ENCODE measurements around the gene ITGB2. TPM values are rescaled to one million over a fixed set of nuclear protein-coding genes. Genes with fewer than 3 reads are reported as not detected.

The ITGB2 gene
- total RNA-seq, 1 experiment from 2014 or later, result 1.5 TPM

DNA sequence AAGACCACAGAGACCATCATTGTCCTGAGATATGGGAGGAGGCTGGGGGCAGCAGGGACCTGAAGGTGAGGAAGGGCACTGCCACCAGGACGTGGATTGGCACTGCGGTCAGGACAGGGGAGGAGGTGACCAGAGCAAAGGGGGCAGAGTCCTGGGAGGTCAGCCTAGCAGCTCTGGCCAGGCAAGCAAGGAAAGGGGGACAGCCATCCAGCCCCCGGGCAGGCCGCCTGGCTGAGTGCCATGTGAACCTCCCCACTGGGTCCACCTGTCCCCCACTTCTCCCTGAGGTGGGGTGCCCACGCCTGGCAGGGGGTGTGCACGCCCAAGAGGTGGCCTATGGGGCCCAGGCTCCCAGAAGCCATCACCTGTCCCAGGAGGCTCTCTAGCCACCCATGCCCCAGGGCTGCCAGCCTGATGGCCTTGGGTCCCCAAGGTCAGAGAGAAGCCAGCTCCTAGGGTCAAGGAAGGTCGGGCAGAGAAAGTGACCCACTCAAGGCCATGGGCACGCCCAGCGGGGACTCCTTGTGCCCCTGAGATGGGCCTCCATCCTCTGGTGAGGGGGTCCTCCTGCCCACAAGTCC, 29.6 kb downstream of the ITGB2 start:
- no peaks in the 10 kb centered on the region for H3K36me3 Mint-ChIP-seq
- no peak overlapping the region for H3K4me3 Mint-ChIP-seq
- H3K4me1 Mint-ChIP-seq, result no peaks in the 10 kb centered on the region
- H3K27ac Mint-ChIP-seq, result no peak overlapping the region
- H3K9me3 Mint-ChIP-seq, result no peaks in the 10 kb centered on the region
- ChIA-PET CTCF (no interaction called here), POLR2A (no interaction called here)
- no peak for ATAC-seq
- no peak for TF ChIP-seq ATF1 (CRISPR knock-in tag; IDR thresholded peaks at IDR 0.05)
- TF ChIP-seq, protein P1, sequence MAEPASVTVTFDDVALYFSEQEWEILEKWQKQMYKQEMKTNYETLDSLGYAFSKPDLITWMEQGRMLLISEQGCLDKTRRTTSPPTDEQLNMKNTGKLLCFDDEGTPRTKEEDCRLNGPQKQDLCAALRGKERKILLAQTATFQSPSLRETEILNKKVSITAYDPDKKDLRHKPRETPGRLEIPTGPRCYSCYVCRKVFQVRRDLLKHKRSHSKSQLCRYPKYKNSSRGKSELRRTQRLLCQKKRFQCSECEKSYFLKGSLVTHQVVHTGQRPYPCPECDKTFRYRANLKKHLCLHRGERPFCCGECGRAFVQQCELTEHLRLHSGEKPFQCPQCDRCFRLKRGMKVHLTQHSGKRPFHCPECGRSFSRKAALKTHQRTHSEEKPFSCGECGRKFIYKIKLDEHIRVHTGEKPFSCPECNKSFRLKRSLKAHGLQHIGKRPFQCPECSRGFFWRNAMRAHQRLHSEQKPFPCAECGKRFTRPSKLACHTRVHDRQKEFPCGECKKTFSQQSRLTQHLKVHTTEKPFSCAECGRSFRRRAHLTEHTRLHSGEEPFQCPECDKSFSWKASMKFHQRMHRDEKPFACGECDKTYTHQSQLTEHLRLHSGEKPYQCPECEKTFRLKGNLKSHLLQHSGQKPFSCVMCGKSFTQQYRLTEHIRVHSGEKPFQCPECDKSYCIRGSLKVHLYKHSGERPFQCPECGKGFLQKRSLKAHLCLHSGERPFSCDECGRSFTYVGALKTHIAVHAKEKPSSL (CRISPR knock-in tag; conservative IDR thresholded peaks at IDR 0.05), result no peak
- no peak for TF ChIP-seq EMX1 (CRISPR knock-in tag; IDR thresholded peaks at IDR 0.05)
- TF ChIP-seq, protein P2, sequence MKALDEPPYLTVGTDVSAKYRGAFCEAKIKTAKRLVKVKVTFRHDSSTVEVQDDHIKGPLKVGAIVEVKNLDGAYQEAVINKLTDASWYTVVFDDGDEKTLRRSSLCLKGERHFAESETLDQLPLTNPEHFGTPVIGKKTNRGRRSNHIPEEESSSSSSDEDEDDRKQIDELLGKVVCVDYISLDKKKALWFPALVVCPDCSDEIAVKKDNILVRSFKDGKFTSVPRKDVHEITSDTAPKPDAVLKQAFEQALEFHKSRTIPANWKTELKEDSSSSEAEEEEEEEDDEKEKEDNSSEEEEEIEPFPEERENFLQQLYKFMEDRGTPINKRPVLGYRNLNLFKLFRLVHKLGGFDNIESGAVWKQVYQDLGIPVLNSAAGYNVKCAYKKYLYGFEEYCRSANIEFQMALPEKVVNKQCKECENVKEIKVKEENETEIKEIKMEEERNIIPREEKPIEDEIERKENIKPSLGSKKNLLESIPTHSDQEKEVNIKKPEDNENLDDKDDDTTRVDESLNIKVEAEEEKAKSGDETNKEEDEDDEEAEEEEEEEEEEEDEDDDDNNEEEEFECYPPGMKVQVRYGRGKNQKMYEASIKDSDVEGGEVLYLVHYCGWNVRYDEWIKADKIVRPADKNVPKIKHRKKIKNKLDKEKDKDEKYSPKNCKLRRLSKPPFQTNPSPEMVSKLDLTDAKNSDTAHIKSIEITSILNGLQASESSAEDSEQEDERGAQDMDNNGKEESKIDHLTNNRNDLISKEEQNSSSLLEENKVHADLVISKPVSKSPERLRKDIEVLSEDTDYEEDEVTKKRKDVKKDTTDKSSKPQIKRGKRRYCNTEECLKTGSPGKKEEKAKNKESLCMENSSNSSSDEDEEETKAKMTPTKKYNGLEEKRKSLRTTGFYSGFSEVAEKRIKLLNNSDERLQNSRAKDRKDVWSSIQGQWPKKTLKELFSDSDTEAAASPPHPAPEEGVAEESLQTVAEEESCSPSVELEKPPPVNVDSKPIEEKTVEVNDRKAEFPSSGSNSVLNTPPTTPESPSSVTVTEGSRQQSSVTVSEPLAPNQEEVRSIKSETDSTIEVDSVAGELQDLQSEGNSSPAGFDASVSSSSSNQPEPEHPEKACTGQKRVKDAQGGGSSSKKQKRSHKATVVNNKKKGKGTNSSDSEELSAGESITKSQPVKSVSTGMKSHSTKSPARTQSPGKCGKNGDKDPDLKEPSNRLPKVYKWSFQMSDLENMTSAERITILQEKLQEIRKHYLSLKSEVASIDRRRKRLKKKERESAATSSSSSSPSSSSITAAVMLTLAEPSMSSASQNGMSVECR (CRISPR knock-in tag; IDR thresholded peaks at IDR 0.05; ENCODE audit: borderline replicate concordance), result no peak
- no peak for TF ChIP-seq FOXJ3 (CRISPR knock-in tag; IDR thresholded peaks at IDR 0.05; ENCODE audit: borderline replicate concordance)
- TF ChIP-seq ZNF219 (CRISPR knock-in tag; IDR thresholded peaks at IDR 0.05; ENCODE audit: borderline replicate concordance), result no peak
- no peak for TF ChIP-seq NR3C1 (CRISPR knock-in tag; conservative IDR thresholded peaks at IDR 0.05; ENCODE audit: low read depth)
- TF ChIP-seq FOXK1 (CRISPR knock-in tag; IDR thresholded peaks at IDR 0.05), result no peak
- TF ChIP-seq, protein P3, sequence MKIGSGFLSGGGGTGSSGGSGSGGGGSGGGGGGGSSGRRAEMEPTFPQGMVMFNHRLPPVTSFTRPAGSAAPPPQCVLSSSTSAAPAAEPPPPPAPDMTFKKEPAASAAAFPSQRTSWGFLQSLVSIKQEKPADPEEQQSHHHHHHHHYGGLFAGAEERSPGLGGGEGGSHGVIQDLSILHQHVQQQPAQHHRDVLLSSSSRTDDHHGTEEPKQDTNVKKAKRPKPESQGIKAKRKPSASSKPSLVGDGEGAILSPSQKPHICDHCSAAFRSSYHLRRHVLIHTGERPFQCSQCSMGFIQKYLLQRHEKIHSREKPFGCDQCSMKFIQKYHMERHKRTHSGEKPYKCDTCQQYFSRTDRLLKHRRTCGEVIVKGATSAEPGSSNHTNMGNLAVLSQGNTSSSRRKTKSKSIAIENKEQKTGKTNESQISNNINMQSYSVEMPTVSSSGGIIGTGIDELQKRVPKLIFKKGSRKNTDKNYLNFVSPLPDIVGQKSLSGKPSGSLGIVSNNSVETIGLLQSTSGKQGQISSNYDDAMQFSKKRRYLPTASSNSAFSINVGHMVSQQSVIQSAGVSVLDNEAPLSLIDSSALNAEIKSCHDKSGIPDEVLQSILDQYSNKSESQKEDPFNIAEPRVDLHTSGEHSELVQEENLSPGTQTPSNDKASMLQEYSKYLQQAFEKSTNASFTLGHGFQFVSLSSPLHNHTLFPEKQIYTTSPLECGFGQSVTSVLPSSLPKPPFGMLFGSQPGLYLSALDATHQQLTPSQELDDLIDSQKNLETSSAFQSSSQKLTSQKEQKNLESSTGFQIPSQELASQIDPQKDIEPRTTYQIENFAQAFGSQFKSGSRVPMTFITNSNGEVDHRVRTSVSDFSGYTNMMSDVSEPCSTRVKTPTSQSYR (CRISPR knock-in tag; IDR thresholded peaks at IDR 0.05), result no peak
- TF ChIP-seq, protein P4, sequence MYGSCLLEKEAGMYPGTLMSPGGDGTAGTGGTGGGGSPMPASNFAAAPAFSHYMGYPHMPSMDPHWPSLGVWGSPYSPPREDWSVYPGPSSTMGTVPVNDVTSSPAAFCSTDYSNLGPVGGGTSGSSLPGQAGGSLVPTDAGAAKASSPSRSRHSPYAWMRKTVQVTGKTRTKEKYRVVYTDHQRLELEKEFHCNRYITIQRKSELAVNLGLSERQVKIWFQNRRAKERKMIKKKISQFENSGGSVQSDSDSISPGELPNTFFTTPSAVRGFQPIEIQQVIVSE (CRISPR knock-in tag; IDR thresholded peaks at IDR 0.05; ENCODE audit: borderline replicate concordance), result no peak
- H3K27me3 Mint-ChIP-seq (ENCODE audit: low read depth), result no peaks in the 10 kb centered on the region
- no peak for DNase-seq (ENCODE audit: low spot score)

DNA sequence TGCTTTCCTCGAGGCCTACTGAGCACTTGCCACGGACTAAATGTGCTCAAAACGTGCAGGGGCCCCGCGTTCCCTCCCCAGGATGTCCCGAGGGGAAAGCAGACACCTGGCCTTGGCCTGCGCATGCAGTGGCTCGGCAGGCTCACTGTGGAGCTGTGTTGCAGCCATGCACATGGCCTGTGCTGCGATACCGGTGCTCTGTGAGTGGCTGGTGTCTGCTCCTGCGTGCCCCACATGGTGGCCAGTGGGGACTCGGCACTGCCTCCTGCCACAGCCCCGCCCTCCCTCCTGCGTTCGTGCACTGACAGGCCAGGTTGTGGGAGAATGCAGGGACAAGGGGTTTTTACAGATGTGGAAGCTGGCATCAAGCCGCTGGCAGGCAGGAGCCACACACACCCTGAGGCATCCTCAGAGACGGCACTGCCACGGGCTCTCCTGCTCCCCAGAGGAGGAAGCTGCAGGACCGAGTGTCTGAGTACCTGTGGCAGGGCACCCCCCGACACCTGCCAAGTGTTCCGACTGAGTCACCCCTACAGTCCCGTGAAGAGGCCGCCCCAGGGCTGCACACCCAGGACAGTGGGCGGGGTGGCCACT, 30.3 kb downstream of the ITGB2 start:
- ChIA-PET CTCF (no interaction called here), POLR2A (no interaction called here)
- Mint-ChIP-seq H3K4me1 (no peaks in the 10 kb centered on the region), H3K36me3 (no peaks in the 10 kb centered on the region), H3K27me3 (ENCODE audit: low read depth) (no peaks in the 10 kb centered on the region), H3K27ac (no peak overlapping the region), H3K9me3 (no peaks in the 10 kb centered on the region), H3K4me3 (no peak overlapping the region)
- TF ChIP-seq CREM (CRISPR knock-in tag; IDR thresholded peaks at IDR 0.05) (no peak), NR2C2 (CRISPR knock-in tag; IDR thresholded peaks at IDR 0.05) (no peak)
- DNase-seq (ENCODE audit: low spot score), result no peak
- ATAC-seq, result no peak
